Natural killer cell (primary cell): Measurements from ENCODE around the gene ASTN2. TPM values are rescaled to one million over a fixed set of nuclear protein-coding genes. Genes with fewer than 3 reads are reported as not detected.

Experiments
- ATAC-seq, 3 donors: fragments of 150-1000 bp in 2 of 3; fragments of 200-7000 bp in 1 of 3; cut with Tn5 transposase; 1 replicate in 1 of 3; 2 replicates in 2 of 3; pipeline ENCODE4 v1.10.0; 2021; ENCODE audit warnings: mild to moderate bottlenecking in 2 of 3, moderate library complexity in 2 of 3
- DNase-seq, 2 donors: peaks; one replicate each; pipeline versions ENCODE4 v3.0.0 to v3.0.0-alpha.2; 2013 to 2021; ENCODE audit warnings: mixed read lengths in 1 of 2
- H3K27ac ChIP-seq: one replicate; pipeline ENCODE4 v1.5.1; 2013; ENCODE audit warnings: mild to moderate bottlenecking, low read length
- H3K27me3 ChIP-seq: one replicate; pipeline ENCODE4 v1.6.1; 2013; ENCODE audit warnings: low read length; ENCODE audit not compliant: control insufficient read depth, insufficient read depth
- H3K36me3 ChIP-seq: one replicate; pipeline ENCODE4 v1.6.1; 2013; ENCODE audit warnings: low read length; ENCODE audit not compliant: control insufficient read depth, insufficient read depth
- H3K4me1 ChIP-seq: one replicate; pipeline ENCODE4 v1.6.1; 2013; ENCODE audit warnings: low read length; ENCODE audit not compliant: control insufficient read depth, insufficient read depth
- H3K4me3 ChIP-seq: one replicate; pipeline ENCODE4 v1.5.1; 2013; ENCODE audit warnings: low read length
- H3K9me3 ChIP-seq: one replicate; pipeline ENCODE4 v1.6.1; 2013; ENCODE audit warnings: low read length; ENCODE audit not compliant: control insufficient read depth, insufficient read depth
- H3K27ac Mint-ChIP-seq, 2 donors: one replicate each; pipeline ENCODE4 v1.8.0; 2022; ENCODE audit warnings: mild to moderate bottlenecking in 2 of 2, mixed read lengths in 2 of 2, moderate library complexity in 1 of 2
- H3K27me3 Mint-ChIP-seq, 2 donors: one replicate each; pipeline ENCODE4 v1.8.0; 2022; ENCODE audit warnings: low read depth in 2 of 2, mixed read lengths in 2 of 2
- H3K36me3 Mint-ChIP-seq: one replicate; pipeline ENCODE4 v1.8.0; 2022; ENCODE audit warnings: mixed read lengths
- H3K4me1 Mint-ChIP-seq, 2 donors: one replicate each; pipeline ENCODE4 v1.8.0; 2022; ENCODE audit warnings: mixed read lengths in 2 of 2
- H3K4me3 Mint-ChIP-seq: one replicate; pipeline ENCODE4 v1.8.0; 2022; ENCODE audit warnings: mild to moderate bottlenecking, moderate library complexity, mixed read lengths
- H3K9me3 Mint-ChIP-seq, 2 donors: one replicate each; pipeline ENCODE4 v1.8.0; 2022; ENCODE audit warnings: mixed read lengths in 2 of 2
- CTCF ChIP-seq: fragments of 200-600 bp; IDR thresholded peaks from one replicate; pipeline ENCODE4 v1.8.0; 2022; ENCODE audit warnings: antibody characterized with exemption
- WGBS: methylation state at CpG from one replicate; pipeline ENCODE4 v1.1.7; 2013; ENCODE audit warnings: missing lambda C conversion rate; ENCODE audit not compliant: insufficient coverage; 5-methylcytosine and 5-hydroxymethylcytosine counted together
- intact Hi-C: fragments of 100-400 bp; cut with micrococcal nuclease; formaldehyde crosslinking; loops from one replicate; pipeline ENCODE4 v1.14.2; 2022
- total RNA-seq, 4 donors: library from RNA; stranded (reverse); fragments of 120-200 nt in 1 of 4; gene quantifications; one replicate each; pipeline versions ENCODE4 v1.2.3 to v1.2.4, GENCODE V29; 2013 to 2022

The ASTN2 gene
- total RNA-seq, 3 donors from 2014 or later (not counting 1 experiment from before 2014, with no cell fraction given) = 3.0 to 3.5 (median 3.2) TPM

DNA sequence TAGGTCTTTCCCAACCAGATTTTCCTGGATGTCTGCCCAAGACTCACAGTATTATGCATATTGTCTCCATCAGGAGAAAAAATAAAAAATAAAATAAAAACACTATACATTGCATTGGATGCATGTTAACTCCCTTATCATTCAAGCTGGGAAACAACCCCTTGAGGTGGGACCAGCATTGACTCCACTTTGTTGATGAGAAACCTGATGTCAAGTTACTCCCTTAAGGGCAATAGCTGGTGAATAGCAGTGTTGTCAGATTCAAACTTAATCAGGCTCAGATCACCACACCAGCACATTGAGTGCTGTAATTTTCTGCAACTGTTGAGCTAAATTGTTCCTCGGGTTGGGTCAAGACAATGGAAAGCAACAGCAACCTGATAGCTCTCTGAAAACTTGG lies 991.7 kb downstream of the ASTN2 start:
- DNase-seq (no peak), ATAC-seq (no peak)
- Mint-ChIP-seq H3K4me1 (no peaks in the 10 kb centered on the region), H3K36me3 (no peaks in the 10 kb centered on the region), H3K27me3 (no peaks in the 10 kb centered on the region), H3K9me3 (peaks cover 3 to 6% of the 10 kb centered on the region in 2 donors), H3K27ac (no peak overlapping the region), H3K4me3 (no peak overlapping the region)
- no peaks in the 10 kb centered on the region for H3K9me3 ChIP-seq
- H3K4me3 ChIP-seq = no peak overlapping the region
- no peak overlapping the region for H3K27ac ChIP-seq
- TF ChIP-seq CTCF = no peak
- intact Hi-C loops = no loop called here
- H3K36me3 ChIP-seq = no peaks in the 10 kb centered on the region
- WGBS = 88% methylated on average over 1 of the region's 1 CpG
- no peaks in the 10 kb centered on the region for H3K4me1 ChIP-seq
- H3K27me3 ChIP-seq = no peaks in the 10 kb centered on the region

DNA sequence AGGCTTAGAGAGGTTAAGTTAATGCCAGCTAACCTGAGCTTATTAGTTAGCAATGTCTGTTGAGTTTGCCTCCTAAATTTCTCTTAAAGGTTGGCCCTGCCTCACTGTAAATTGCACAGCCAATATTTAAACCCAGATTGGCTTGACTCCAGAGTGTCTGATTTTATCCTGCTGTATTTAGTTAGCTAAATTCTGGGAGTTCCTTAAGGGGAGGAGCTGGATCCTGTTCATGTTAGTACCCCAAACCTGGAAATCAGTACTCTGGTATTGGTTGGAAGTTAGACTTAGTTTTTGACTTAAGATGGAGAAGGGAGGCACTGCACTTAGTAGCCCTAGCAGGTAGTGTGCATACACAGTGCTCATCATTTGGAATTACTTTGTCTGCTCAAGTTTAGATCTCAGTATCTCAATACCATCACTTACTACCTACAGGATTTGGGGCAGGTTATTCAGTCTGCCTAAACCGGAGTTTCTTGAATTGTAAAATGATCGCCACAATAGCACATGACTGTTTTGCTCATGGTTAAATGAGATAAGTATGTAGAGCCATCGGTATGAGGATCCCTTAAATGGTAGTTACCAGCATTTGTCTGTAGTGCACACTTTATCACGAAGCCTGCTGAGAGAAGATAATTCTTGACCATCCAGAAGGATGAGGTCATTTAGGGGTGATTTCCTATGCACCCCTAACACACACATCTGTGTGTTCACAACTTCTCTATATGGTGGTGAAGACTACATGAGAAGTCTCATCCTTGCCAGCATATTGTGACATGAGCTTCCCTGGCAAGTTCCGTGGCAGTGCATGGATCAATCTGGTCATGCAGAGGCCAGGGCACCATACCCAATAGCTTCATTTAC lies 992.5 kb downstream of the ASTN2 start:
- H3K27me3 Mint-ChIP-seq = no peaks in the 10 kb centered on the region
- no peaks in the 10 kb centered on the region for H3K36me3 Mint-ChIP-seq
- no peak overlapping the region for H3K4me3 Mint-ChIP-seq
- peaks cover 0 to 2% of the 10 kb centered on the region in 2 donors for H3K9me3 Mint-ChIP-seq
- H3K4me1 Mint-ChIP-seq = no peaks in the 10 kb centered on the region
- H3K4me3 ChIP-seq = no peak overlapping the region
- no peak for TF ChIP-seq CTCF
- WGBS = 99% methylated on average over 4 of the region's 5 CpGs
- ATAC-seq (no peak), DNase-seq (no peak)
- no peak overlapping the region for H3K27ac Mint-ChIP-seq
- no peak overlapping the region for H3K27ac ChIP-seq
- no peaks in the 10 kb centered on the region for H3K27me3 ChIP-seq
- no peaks in the 10 kb centered on the region for H3K4me1 ChIP-seq
- no peaks in the 10 kb centered on the region for H3K36me3 ChIP-seq
- intact Hi-C loops = no loop called here
- no peaks in the 10 kb centered on the region for H3K9me3 ChIP-seq

DNA sequence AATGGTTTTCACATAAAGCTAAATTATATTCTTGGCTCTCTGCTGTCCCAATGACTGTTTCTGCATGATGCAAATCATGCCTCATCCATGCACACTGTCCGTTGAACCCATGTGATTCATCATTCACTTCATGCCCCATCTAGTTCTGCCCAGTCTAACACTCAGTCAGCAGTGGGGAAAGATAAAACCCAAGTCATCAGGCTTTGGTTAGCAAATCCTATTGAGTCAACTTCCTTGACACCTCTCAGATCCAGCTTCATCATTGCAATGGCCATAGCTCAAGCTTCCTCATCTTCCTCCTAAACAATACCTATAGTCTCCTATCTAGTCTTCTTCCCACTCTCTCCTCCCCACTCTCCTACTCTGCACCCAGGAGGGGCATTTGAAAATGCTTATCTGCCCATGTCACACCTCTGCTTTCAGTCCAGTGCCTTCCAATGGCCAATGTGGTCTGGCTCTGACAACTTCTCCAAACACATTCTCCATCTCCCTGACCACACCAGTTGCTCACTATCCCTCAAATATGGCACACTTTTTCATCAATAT lies 993.8 kb downstream of the ASTN2 start:
- H3K4me3 ChIP-seq = no peak overlapping the region
- H3K27ac ChIP-seq = no peak overlapping the region
- no peaks in the 10 kb centered on the region for H3K36me3 ChIP-seq
- H3K36me3 Mint-ChIP-seq = no peaks in the 10 kb centered on the region
- peaks cover 0 to 2% of the 10 kb centered on the region in 2 donors for H3K9me3 Mint-ChIP-seq
- no peaks in the 10 kb centered on the region for H3K9me3 ChIP-seq
- H3K4me3 Mint-ChIP-seq = no peak overlapping the region
- no peaks in the 10 kb centered on the region for H3K27me3 ChIP-seq
- no peaks in the 10 kb centered on the region for H3K4me1 ChIP-seq
- intact Hi-C loops = no loop called here
- 90% methylated on average over 1 of the region's 1 CpG for whole genome bisulfite sequencing
- ATAC-seq (no peak), DNase-seq (no peak)
- H3K27me3 Mint-ChIP-seq = no peaks in the 10 kb centered on the region
- no peaks in the 10 kb centered on the region for H3K4me1 Mint-ChIP-seq
- no peak overlapping the region for H3K27ac Mint-ChIP-seq
- TF ChIP-seq CTCF = no peak
